Measurements from ENCODE around the gene CNTN4.

Gene CNTN4

GRCh38 chr3:2677501-2677900 lies 578.8 kb downstream of the CNTN4 start:
- DNase-seq: no peak

DNA sequence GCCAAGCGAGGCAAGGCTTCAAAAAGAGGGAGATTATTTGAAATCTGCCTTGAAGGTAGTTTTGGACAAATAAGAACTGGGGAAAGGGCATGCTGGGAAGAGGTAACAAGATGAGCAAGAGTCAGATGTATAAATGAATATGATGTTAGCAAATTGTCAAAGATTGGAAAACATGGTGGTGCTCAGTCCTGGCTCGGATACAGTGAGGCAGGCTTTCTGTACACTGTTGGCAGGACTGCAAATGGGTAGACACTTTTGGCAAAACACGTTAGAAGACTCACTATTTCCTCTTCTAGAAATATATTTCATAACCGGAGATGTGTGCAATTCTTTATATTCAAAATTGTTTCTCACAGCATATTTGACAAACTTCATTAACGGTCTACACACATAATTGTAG lies 581.6 kb downstream of the CNTN4 start:
- no peak for DNase-seq

- DNase-seq: no peak
Measured at GRCh38 chr3:2684046-2684445, 585.4 kb downstream of the CNTN4 start.

GRCh38 chr3:2686816-2687502 lies 588.3 kb downstream of the CNTN4 start:
- DNase-seq: no peak

GRCh38 chr3:2697589-2697988 lies 598.9 kb downstream of the CNTN4 start:
- DNase-seq: peak in 1 of 51 donors; percentile 3

GRCh38 chr3:2701471-2701870 lies 602.8 kb downstream of the CNTN4 start:
- DNase-seq: no peak

DNA sequence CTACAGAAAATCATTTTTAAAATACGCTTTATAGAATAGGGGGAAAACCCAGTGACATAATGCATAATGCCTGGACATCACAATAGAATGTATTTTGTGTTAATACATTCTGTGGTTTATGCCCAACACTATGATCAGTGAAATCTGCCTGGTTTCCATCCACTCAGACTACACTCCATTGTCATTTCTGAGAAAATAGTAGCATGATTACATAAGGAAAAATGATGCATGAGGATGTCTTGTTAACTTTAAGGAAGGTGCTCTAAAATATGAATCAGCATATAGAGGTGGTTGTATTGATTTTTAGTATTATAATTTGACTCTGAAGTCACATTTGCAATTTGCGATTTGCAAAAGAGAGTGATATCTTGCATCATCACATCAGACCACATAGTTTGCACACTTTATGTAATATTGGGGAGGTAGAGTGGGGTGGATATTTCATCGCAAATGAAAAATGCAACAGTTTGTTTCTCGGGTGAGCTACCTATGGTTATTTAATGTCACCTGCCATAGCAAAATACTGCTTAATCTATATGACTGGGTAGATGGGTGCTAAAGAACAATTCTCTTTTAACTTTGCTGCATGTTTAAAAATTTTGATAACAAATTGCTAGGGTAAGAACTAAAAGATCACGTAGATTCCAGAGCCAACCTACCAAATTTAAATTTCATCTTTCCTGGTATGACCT lies 607.6 kb downstream of the CNTN4 start:
- no peak for DNase-seq

DNA sequence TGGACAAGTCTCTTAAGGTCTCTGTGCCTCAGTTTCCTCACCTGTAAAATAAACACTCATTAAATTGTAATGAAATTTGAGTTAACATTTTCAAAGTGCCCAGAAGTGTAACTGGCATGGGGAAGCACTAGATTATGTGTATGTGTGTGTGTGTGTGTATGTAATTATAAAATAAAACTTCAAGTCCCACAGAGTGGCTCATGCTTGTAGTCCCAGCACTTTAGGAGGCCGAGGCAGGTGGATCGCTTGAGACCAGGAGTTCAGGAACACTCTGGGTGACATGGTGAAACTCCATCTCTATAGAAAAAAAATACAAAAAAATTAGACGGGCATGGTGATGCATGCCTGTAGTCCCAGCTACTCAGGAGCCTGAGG lies 608.2 kb downstream of the CNTN4 start:
- DNase-seq: no peak

- DNase-seq: no peak
Measured at GRCh38 chr3:2711081-2711480, 612.4 kb downstream of the CNTN4 start.

DNA sequence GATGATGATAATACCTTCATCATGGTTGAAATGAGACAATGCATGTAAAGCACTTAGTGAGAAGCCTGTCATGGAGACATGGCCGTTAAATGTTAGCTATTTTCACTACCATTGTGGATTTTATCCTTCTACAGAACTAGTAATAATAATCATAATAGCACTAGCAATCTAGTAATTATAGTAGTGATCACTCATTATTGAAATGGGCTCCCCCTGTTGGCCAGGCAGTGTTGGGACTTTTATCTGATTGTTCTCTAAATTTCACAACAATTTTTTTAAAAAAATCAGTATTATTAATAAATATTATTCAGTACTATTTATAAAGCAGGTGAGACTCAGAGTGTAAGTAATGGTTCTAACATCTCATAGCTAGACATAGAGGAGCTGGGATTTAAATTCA lies 615.3 kb downstream of the CNTN4 start:
- DNase-seq: no peak

DNA sequence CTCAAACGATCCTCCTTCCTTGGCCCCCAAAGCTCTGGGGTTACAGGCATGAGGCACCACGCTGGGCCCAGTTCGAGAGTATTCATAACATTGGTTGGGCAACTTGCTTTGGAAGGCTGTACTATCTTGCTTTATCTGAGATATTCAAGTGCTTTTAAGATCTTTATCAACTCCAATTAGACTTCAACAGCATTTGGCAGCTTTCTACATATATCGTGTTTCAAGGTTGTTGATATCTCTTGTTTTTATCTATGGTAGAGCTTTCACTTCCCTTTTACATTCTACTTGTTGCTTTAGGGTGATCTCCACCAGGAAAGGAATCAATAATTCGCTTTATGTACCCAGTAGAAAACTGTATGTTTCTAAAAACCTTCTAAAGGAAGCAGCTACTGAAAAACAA lies 616.2 kb downstream of the CNTN4 start:
- no peak for DNase-seq

DNA sequence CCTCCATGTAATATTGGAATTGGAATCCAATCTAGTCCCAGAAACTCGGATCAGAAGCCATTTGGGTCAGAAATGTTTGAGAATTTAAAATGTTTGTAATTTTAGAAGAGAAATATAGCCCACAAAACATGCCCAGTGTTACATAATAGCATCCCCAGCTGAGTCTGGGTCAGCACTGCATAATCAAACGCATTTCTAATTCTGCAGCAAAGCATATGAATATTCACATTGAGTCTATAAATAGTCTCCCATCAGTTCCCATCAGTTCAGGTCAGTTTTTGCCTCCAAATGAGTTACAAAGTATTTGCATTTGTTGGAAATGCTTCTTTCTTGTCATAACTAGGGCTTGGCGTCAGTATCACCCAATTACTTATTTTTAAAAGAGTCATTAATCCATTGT lies 628.4 kb downstream of the CNTN4 start:
- no peak for DNase-seq

- DNase-seq: no peak
Measured at GRCh38 chr3:2727610-2728318, 629.1 kb downstream of the CNTN4 start.

DNA sequence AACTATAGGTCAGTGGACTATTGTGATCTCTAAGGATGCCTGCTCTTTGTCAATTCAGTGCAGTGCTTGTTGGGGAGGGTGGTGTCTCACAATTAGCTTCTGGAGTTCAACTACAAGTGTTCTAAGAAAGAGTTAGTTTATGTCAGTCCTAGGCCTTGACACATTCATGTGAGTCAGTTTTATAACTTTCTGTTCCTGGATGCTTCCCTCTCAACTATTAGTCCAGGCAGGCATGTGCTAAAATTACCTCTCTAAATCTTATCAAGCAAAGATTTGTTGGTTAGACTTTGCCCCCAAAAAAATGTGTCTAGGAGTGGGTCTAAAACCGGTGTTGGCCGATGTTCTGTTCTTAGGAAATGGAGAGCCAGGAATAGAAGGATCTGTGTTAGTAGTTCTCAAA lies 633.2 kb downstream of the CNTN4 start:
- DNase-seq: no peak

GRCh38 chr3:2735392-2735894 lies 636.8 kb downstream of the CNTN4 start:
- no peak for DNase-seq

DNA sequence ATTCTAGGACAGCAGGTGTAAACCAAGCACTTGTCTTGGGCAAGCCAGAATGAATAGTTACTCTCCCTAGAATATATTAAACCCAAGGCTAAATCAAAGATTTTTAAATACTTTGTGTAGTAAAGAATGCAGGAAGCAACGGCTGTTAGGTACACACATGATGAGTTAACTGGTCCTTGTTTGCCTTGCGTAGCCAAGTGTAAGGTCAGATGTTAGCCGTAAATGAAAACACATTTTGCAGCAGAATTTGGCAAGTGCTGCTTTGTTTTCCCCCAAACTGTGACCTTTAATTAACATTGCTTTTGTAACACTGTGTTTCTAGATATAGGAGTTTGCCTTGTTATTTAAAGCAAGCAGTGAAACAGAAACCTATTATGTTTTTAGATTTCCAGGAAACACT lies 642.9 kb downstream of the CNTN4 start:
- no peak for DNase-seq

DNA sequence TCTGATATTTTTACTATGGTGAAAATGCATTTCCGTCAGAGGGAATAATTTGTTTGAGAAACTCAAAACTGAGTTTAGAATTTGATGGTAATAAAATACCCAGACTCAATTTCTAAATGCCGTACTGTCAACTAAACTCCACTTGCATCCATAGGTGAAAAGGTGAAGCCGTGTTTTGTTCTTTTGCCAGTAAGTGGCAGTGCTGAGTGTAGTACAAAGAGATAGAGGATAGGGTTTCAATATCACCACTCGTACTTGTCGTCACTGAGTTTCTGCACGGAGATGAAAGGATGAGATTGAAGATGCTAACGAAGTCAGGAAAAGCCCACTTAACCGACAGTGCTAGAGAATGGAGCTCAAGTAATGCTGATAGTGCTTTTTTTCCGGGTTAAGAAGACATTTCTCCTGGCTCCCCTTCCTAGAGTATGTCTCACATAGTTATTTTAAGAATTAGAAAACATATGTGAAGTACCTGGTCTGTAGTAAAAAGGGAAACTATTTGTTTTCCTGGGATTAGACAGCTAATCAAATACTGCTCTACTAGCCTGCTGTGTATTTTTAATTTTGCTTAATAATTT lies 666.4 kb downstream of the CNTN4 start:
- peak in 1 of 51 donors; percentile 2 for DNase-seq

DNA sequence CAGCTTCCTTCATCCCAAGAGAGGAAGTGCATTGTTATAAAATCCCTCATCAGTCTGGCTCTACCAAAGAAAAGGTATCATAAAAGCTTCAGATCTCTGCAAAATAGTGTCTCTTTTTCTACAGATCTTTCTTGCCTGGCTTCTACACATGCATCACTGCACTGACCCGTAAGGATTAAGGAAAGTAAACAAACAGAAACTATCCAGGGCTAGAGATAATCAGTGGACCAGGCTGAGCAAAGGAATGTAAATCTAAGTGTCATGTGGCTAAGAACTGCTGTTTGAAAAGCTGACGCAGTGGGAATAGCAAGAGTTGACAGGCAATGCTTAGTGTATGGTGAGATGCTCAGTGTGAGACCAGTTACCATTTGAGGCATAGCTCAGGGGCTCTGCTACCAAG lies 671.8 kb downstream of the CNTN4 start:
- no peak for DNase-seq

DNA sequence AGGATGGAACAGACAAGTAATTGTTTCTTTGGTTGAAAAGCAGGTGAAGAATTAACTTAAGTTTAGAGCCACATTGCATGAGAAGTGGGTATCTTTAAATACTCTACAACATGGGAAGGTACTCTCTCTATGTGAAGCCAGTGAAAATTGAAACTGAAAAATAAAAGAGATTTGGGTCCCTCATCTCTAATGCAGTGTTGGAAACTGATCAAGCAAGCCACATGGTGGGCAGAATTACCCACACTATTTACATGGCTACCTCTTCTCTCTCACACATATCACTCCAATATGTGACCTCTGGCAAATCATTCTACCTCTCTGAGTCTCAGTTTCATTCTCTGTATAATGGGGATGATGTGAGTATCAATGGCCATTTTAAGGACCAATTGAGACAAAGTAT lies 672.5 kb downstream of the CNTN4 start:
- no peak for DNase-seq

GRCh38 chr3:2771741-2772140 lies 673.1 kb downstream of the CNTN4 start:
- no peak for DNase-seq

DNA sequence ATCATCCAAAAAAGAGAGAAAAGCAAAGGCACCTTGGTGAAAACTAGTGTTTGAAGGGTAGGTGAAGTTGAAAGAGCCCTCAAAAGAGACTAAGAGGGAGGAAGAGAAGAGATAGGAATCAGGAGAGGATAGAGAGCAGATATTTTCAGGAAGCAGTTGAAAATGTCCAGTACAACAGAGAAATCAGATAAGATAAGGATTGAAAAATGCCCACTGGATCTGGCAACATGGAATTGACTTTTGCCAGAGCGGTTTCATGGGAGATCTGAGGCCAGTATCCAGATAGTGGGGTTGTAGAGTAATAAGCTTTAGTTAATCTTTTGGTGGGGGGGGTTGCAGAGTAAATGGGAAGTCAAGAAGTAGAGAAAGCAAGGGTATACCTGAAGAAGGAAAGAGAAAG lies 674.1 kb downstream of the CNTN4 start:
- DNase-seq: no peak

GRCh38 chr3:2774481-2775249 lies 676.0 kb downstream of the CNTN4 start:
- no peak for DNase-seq
